Neural cell (in vitro differentiated cells): ENCODE results near the gene DISP3. TPM values are rescaled to one million over a fixed set of nuclear protein-coding genes. Genes with fewer than 3 reads are reported as not detected.
A peak's percentile ranks its signal among the peaks of the same experiment; 100 is the strongest.

Experiments used
- H2AFZ ChIP-seq: fragments of 200-600, 300-800 bp; sonication (generic), shearing (Covaris generic); 2 replicates; pipeline ENCODE4 v1.6.0; 2014; ENCODE audit warnings: low read depth, mild to moderate bottlenecking, antibody characterized with exemption, low read length, moderate library complexity
- H3F3A ChIP-seq: fragments of 200-600 bp; shearing (Covaris generic); 2 replicates; pipeline ENCODE4 v1.6.1; 2016; ENCODE audit warnings: mild to moderate bottlenecking, moderate library complexity, mixed read lengths, antibody characterized with exemption, low read length; ENCODE audit not compliant: insufficient read depth, poor library complexity, severe bottlenecking
- H3K27ac ChIP-seq: fragments of 200-600, 300-800 bp; sonication (generic), shearing (Covaris generic); 2 replicates; pipeline ENCODE4 v1.5.1; 2014; ENCODE audit warnings: mild to moderate bottlenecking, low read length, moderate library complexity
- H3K27me3 ChIP-seq: fragments of 300-800, 200-600 bp; sonication (generic), shearing (Covaris generic); 2 replicates; pipeline ENCODE4 v1.6.0; 2014; ENCODE audit warnings: mild to moderate bottlenecking, low read depth, low read length, moderate library complexity; ENCODE audit not compliant: insufficient read depth
- H3K36me3 ChIP-seq: fragments of 300-800, 200-600 bp; sonication (generic), shearing (Covaris generic); 2 replicates; pipeline ENCODE4 v1.5.1; 2014; ENCODE audit warnings: mild to moderate bottlenecking, antibody characterized with exemption, low read length, moderate library complexity; ENCODE audit not compliant: insufficient read depth
- H3K4me2 ChIP-seq: fragments of 300-800, 200-600 bp; sonication (generic), shearing (Covaris generic); 2 replicates; pipeline ENCODE4 v1.6.0; 2014; ENCODE audit warnings: mild to moderate bottlenecking, low read length
- H3K4me3 ChIP-seq: fragments of 300-800, 200-600 bp; sonication (generic), shearing (Covaris generic); 2 replicates; pipeline ENCODE4 v1.5.1; 2014; ENCODE audit warnings: mild to moderate bottlenecking, low read length, moderate library complexity
- H3K79me2 ChIP-seq: fragments of 200-600 bp; shearing (Covaris generic); replicated peaks from 2 replicates; pipeline ENCODE4 v1.6.0; 2014; ENCODE audit warnings: mild to moderate bottlenecking, low read length, moderate library complexity; ENCODE audit not compliant: insufficient read depth
- H3K9ac ChIP-seq: fragments of 300-800, 200-600 bp; sonication (generic), shearing (Covaris generic); 2 replicates; pipeline ENCODE4 v1.6.1; 2016; ENCODE audit warnings: mild to moderate bottlenecking, low read length, mixed read lengths
- H3K9me2 ChIP-seq: fragments of 200-600 bp; shearing (Covaris generic); 2 replicates; pipeline ENCODE4 v1.6.1; 2016; ENCODE audit warnings: mild to moderate bottlenecking, low read length, mixed read lengths; ENCODE audit not compliant: insufficient read depth
- H3K9me3 ChIP-seq: fragments of 200-600, 300-800 bp; sonication (generic), shearing (Covaris generic); 2 replicates; pipeline ENCODE4 v1.6.1; 2016; ENCODE audit warnings: mild to moderate bottlenecking, mixed run types, low read length, moderate library complexity, mixed read lengths
- H4K20me1 ChIP-seq: fragments of 200-600 bp; shearing (Covaris generic); 2 replicates; pipeline ENCODE4 v1.6.1; 2016; ENCODE audit warnings: mild to moderate bottlenecking, mixed run types; ENCODE audit not compliant: insufficient read depth
- CTCF ChIP-seq: fragments of 450-650 bp; IDR thresholded peaks from 2 replicates; pipeline ENCODE4 v1.5.1; 2014; ENCODE audit warnings: antibody characterized with exemption, mild to moderate bottlenecking, moderate library complexity; ENCODE audit not compliant: poor library complexity, severe bottlenecking
- EP300 ChIP-seq: fragments of 450-650 bp; conservative IDR thresholded peaks from 2 replicates; pipeline ENCODE4 v1.6.1; 2014; ENCODE audit warnings: antibody characterized with exemption, mild to moderate bottlenecking, moderate library complexity; ENCODE audit not compliant: poor library complexity, severe bottlenecking
- EZH2 ChIP-seq: fragments of 200-600, 300-800 bp; shearing (Covaris generic), sonication (generic); IDR thresholded peaks from 2 replicates; pipeline ENCODE4 v1.6.1; 2014; ENCODE audit warnings: antibody characterized with exemption, low read length, borderline replicate concordance, mild to moderate bottlenecking; ENCODE audit not compliant: insufficient read depth, poor library complexity, severe bottlenecking
- MXI1 ChIP-seq: fragments of 450-650 bp; conservative IDR thresholded peaks from 2 replicates; pipeline ENCODE4 v1.6.1; 2014; ENCODE audit warnings: antibody characterized with exemption, mild to moderate bottlenecking; ENCODE audit not compliant: poor library complexity, severe bottlenecking
- POLR2AphosphoS5 ChIP-seq: IDR thresholded peaks from 2 replicates; pipeline ENCODE4 v1.6.1; 2012
- RAD21 ChIP-seq: fragments of 450-650 bp; conservative IDR thresholded peaks from 2 replicates; pipeline ENCODE4 v1.6.1; 2014; ENCODE audit warnings: antibody characterized with exemption, mild to moderate bottlenecking, moderate library complexity
- REST ChIP-seq: IDR thresholded peaks from 2 replicates; pipeline ENCODE4 v1.6.1; 2012; ENCODE audit warnings: borderline replicate concordance
- SMC3 ChIP-seq: fragments of 450-650 bp; conservative IDR thresholded peaks from 2 replicates; pipeline ENCODE4 v1.6.1; 2014; ENCODE audit warnings: antibody characterized with exemption, mild to moderate bottlenecking, moderate library complexity; ENCODE audit not compliant: poor library complexity
- TAF1 ChIP-seq: IDR thresholded peaks from 2 replicates; pipeline ENCODE4 v1.6.1; 2012; ENCODE audit warnings: low read depth
- polyA plus RNA-seq: library from polyadenylated mRNA; depleted of rRNA; stranded (reverse); fragments of >200 nt; gene quantifications from 2 replicates; pipeline ENCODE4 v1.2.3, GENCODE V29; 2014

Gene DISP3
- polyA plus RNA-seq, 1 donor from 2014 or later, result 14.9 TPM

DNA sequence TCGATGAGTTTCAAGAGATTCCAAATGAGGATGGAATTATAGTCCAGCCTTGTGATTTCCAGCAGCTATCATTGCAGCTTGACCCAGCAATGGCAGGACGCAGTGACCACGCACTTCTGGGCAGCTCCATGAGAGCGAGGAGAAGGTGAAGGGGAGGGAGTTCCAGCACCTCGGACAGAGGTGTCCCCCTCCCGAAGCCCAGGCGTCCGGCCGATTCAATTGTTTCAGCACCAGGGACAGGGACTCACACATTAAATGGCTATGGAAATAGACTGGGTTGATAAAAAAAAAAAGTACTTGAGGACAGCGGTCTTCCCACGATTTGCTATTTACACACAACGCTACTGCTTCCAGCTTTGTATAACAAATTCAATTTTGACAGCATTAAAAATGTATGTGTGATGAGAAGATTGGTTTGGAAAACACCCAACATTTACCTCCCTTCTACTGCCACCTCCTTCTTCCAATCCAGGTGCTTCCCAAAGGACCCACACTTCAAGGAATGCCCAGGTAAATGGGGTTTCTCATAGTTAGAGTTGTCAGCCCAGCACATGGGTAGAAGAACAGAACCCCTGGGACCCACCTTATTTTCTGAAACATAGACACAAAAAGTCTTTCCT, 71.8 kb downstream of the DISP3 start:
- H3K4me2 ChIP-seq, result no peak overlapping the region
- no peak overlapping the region for H2AFZ ChIP-seq
- no peaks in the 10 kb centered on the region for H4K20me1 ChIP-seq
- no peaks in the 10 kb centered on the region for H3F3A ChIP-seq
- no peaks in the 10 kb centered on the region for H3K36me3 ChIP-seq
- peaks cover 6% of the 10 kb centered on the region for H3K27me3 ChIP-seq
- H3K4me3 ChIP-seq, result no peak overlapping the region
- H3K27ac ChIP-seq, result no peak overlapping the region
- H3K9ac ChIP-seq, result no peak overlapping the region
- TF ChIP-seq RAD21, result no peak
- TF ChIP-seq CTCF, result no peak
- TF ChIP-seq REST, result peak; percentile 95
- no peak for TF ChIP-seq SMC3
- no peaks in the 10 kb centered on the region for H3K9me2 ChIP-seq
- no peaks in the 10 kb centered on the region for H3K9me3 ChIP-seq
- no peaks in the 10 kb centered on the region for H3K79me2 ChIP-seq

DNA sequence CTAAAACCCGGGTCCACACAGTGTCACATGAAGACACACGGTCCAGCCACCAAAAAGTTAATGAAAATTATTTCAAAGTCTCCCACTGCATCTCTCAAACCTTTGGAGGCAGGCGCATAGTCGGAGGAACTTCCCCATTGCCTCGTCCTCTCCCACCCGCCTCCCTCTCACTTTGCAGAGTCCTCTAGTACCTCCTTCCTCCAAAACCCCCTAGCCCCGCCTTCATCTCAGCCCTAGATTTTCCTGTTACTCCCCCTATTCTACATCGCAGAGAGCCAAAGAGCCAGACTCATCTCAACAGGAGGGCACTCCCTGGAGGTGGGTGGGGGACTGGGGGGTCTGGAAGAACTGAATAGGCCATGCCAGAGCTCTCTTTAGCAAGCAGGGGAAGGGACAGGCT, 79.3 kb downstream of the DISP3 start:
- no peak overlapping the region for H2AFZ ChIP-seq
- H3K9ac ChIP-seq, result no peak overlapping the region
- H3K4me2 ChIP-seq, result no peak overlapping the region
- H3F3A ChIP-seq, result no peaks in the 10 kb centered on the region
- H3K36me3 ChIP-seq, result no peaks in the 10 kb centered on the region
- H3K27me3 ChIP-seq, result no peaks in the 10 kb centered on the region
- no peaks in the 10 kb centered on the region for H3K79me2 ChIP-seq
- no peak for TF ChIP-seq MXI1
- TF ChIP-seq SMC3, result no peak
- no peak for TF ChIP-seq RAD21
- no peak for TF ChIP-seq REST
- TF ChIP-seq TAF1, result no peak
- no peak for TF ChIP-seq CTCF
- TF ChIP-seq EZH2, result no peak
- no peak for TF ChIP-seq EP300
- no peak for TF ChIP-seq POLR2AphosphoS5
- no peaks in the 10 kb centered on the region for H3K9me3 ChIP-seq
- no peaks in the 10 kb centered on the region for H4K20me1 ChIP-seq
- H3K9me2 ChIP-seq, result no peaks in the 10 kb centered on the region
- H3K27ac ChIP-seq, result no peak overlapping the region
- H3K4me3 ChIP-seq, result no peak overlapping the region
